HG02610 (cell line): ENCODE measurements around the gene PSMB7.
"Not testable (repeated sequence)": the region's sequence is repeated elsewhere in the genome, so short reads cannot be mapped to it uniquely, and the experiment has no call there.

ENCODE experiments used
- ATAC-seq: cut with Tn5 transposase; IDR thresholded peaks from one replicate; pipeline ENCODE4 v1.9.1; 2021; ENCODE audit warnings: mild to moderate bottlenecking, moderate library complexity; ENCODE audit not compliant: unreplicated experiment

PSMB7 gene

GRCh38 chr9:124443625-124444024, 28.4 kb upstream of the PSMB7 start:
- ATAC-seq = no peak

- no peak for ATAC-seq
Measured at GRCh38 chr9:124442826-124443225, 27.6 kb upstream of the PSMB7 start.

GRCh38 chr9:124442379-124442778, 27.1 kb upstream of the PSMB7 start:
- no peak for ATAC-seq

- no peak for ATAC-seq
Measured at GRCh38 chr9:124441291-124441690, 26.0 kb upstream of the PSMB7 start.

GRCh38 chr9:124440786-124441185, 25.5 kb upstream of the PSMB7 start:
- no peak for ATAC-seq

GRCh38 chr9:124439686-124440243, 24.5 kb upstream of the PSMB7 start:
- ATAC-seq = no peak

GRCh38 chr9:124439086-124439485, 23.8 kb upstream of the PSMB7 start:
- ATAC-seq = no peak

GRCh38 chr9:124438091-124438490, 22.8 kb upstream of the PSMB7 start:
- ATAC-seq = no peak

GRCh38 chr9:124437086-124437485, 21.8 kb upstream of the PSMB7 start:
- ATAC-seq = no peak

GRCh38 chr9:124436320-124436719, 21.1 kb upstream of the PSMB7 start:
- ATAC-seq = no peak

- no peak for ATAC-seq
Measured at GRCh38 chr9:124429530-124429867, 14.3 kb upstream of the PSMB7 start.

GRCh38 chr9:124428751-124429529, 13.7 kb upstream of the PSMB7 start:
- ATAC-seq = no peak

GRCh38 chr9:124427281-124427680, 12.0 kb upstream of the PSMB7 start:
- no peak for ATAC-seq

- no peak for ATAC-seq
Measured at GRCh38 chr9:124426361-124426760, 11.1 kb upstream of the PSMB7 start.

- not testable (repeated sequence) for ATAC-seq
Measured at GRCh38 chr9:124425733-124426132, 10.5 kb upstream of the PSMB7 start.

- ATAC-seq = no peak
Measured at GRCh38 chr9:124423591-124423990, 8.3 kb upstream of the PSMB7 start.

- ATAC-seq = no peak
Measured at GRCh38 chr9:124423155-124423554, 7.9 kb upstream of the PSMB7 start.

GRCh38 chr9:124420991-124421543, 5.8 kb upstream of the PSMB7 start:
- ATAC-seq = no peak

GRCh38 chr9:124419832-124420489, 4.7 kb upstream of the PSMB7 start:
- no peak for ATAC-seq

GRCh38 chr9:124415852-124416484, 726 bp upstream of the PSMB7 start:
- no peak for ATAC-seq

- no peak for ATAC-seq
Measured at GRCh38 chr9:124414612-124415011, 630 bp downstream of the PSMB7 start.

- no peak for ATAC-seq
Measured at GRCh38 chr9:124412228-124412575, 3.0 kb downstream of the PSMB7 start.
